ENCODE data around the gene BCL7C.
"Not testable (repeated sequence)": the region's sequence is repeated elsewhere in the genome, so short reads cannot be mapped to it uniquely, and the experiment has no call there.

Gene BCL7C

DNA sequence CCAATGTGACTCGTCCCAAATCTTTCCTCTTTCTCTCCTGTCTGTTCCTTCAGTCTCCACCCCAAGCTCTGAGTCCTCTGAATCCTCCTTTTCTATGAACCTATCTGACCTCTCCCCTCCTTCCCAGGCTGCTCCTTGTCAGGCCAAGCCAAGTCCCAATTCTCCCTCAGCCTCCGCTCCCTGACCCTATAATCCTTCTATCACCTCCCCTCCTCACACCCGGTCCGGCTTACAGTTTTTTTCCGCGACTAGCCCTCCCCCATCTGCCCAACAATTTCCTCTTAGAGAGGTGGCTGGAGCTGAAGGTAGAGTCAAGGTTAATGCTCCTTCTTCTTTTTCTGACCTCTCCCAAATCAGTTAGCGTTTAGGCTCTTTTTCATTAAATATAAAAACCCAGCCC is 33.1 kb downstream of the BCL7C start:
- DNase-seq = not testable (repeated sequence)

DNA sequence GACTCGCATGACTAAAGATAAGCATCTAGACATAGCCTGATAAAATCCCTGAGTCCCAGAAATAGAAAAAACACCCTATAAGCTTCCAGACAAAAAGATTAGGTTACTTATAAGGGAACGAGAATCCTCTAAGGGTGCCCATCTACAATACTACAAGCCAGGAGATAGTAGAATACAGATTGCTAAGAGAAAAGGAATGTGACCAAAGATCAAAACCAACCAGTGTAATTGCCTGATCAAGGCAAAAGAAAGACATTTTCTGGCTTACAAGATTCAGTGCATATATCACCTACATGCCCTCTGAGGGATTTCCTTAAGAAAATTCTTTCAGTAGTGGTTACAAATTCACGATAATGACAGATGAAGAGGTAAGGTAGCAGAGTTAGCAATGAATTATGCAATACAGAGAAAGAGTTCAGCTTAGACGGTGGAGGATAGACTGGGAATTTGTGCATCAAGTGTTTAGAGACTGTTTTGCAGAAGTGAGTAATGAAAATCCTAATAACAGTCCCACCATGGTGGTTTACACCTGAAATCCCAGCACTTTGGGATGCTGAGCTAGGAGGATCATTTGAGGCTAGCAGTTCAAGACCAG is 35.0 kb downstream of the BCL7C start:
- no peak for DNase-seq

DNA sequence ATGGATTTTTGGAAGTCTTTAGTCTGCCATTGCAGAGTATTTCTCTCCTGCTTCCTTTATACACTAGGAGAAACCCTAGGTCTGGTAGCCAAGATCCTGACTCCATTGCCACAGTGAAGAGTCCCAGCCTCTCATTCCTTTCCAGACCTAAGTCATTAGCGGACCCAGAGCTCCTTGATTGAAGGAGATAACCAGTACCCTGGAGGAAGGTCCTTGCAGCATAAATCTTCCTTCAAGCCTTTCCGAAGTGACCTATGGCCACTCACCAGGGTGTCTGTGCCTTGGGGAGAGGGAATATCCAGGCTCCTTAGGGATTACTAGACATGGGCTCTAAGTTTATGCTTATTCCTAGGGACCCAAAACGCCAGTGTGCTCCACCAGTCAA is 35.8 kb downstream of the BCL7C start:
- DNase-seq = no peak

DNA sequence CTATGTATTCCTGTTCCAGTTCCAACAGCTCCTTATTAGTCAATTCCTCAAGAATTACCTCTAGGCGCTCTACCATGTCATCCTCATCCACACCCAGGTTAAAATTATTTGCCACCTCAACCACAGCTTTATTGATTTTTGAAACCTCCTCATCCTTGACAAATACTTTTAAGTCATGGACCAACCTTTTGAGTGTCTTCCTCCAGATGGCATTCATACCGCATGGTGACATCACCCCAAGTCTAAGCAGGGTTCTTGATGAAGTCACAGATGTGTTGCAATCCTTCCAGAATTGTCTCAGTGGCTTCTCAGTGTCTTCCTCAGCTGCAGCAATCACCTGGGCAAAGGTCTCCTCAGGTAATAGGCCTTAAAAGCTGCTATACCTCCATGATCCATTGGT is 40.1 kb downstream of the BCL7C start:
- no peak for DNase-seq

DNA sequence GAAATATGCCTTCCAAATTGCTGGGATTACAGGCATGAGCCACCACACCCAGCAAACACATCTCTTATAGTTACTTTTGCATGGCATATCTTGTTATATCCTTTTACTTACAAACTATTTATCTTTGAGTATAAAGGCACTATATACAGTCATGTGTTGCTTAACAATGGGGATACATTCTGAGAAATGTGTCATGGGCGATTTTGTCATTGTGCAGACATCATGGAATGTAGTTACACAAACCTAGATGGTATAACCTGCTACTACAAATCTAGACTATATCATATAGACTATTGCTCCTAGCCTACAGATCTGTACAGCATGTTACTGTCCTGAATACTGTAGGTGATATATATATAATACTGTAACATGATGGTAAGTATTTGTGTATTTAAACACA is 43.6 kb downstream of the BCL7C start:
- DNase-seq = no peak

DNA sequence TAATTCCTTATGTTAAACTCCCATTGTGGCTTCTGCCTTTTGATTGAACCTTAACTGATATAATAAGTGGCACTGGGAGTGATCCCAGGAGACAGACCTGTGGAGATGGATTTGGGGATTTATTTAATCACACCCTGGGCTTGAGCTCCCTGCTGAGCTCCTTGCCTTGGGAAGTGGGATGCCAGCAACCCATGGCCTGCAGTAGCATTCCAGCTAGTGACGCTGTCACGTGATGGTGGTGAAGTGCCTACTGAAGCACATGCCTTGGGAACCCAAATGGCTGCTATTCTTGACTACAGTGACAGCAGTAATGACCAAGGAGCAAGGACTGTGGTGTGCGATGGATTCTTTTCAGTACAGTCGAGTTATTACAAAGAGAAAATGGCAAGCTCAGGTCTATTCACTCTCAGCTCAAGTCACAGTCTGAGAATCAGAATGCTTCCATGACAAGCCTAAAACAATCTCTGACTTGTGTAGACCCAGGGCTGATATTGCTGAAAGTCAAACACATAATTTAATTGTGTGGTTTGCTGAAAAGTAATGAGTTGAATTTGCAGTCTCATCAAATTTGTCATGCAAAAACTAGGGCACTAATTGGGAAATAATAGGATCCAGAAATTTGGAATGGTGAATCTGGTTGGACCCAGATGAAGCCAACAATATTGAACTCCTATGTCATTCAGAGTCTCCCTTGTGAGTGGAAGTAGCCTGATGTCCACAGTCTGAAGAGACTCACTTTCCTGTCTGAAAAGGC is 47.1 kb downstream of the BCL7C start:
- DNase-seq = no peak

DNA sequence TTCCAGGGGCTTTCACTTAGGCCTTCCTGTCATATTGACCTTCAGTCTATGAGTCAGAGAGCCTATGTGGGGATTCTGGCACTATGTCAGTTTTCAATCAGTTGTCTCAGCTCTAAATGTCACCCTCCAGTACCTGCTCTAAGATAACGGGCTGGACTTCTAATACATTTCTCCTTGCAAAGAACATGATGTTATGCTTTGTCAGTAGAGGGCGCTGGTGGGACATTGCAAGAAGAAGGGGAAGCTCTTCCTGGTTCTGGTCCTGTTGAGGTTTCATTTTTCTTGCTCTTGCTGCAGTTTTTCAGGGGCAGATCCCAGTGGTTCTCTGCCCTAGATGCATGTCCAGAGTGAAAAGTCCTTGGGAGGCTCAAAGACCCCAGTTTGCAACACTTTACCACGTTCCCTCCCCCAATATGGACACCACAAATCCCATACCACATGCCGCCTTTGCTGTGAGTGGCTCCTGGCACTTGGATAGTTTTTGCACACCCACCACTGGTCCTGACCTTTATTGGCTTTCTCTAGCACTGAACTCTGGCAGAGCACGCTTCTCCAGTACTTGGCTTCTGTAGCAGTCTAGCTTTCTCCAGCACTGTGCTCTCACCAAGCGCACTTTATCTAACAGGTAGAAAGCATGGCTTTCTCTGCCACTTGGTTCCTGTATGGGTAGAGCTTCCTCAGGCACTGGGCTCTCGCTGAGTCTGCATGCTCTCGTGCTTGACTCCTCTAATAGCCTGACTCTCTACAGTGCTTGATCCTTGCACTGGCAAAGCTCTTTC is 49.0 kb downstream of the BCL7C start:
- DNase-seq = peak; percentile 71 to 78

DNA sequence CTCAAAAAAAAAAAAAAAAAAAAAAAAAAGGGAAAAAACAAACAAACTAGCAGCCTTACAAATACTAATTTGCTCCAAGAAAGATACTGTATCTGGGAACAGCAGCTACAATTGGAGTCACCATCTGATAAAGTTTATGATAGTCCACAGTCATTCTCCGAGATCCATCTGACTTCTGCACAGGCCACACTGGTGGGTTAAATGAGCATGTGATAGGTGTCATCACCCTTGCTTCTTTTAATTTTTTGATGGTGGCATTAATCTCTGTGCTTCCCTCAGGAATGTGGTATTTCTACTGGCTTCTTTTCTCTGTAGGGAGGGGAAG is 49.6 kb downstream of the BCL7C start:
- no peak for DNase-seq

DNA sequence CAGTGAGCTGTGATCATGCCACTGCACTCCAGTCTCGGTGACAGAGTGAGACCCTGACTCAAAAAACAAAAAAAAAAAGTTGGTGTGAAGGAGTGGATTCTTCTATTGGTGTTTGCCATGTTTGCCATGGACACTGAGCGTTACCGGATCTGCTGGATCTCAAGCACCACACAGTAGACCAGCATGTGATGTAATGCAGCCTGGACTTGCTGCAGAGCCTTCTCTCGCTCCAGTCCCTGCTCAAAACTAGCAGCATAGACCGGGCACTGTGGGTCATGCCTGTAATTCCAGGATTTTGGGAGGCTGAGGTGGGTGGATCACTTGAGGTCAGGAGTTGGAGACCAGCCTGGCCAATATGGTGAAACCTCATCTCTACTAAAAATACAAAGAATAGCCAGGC is 50.4 kb downstream of the BCL7C start:
- no peak for DNase-seq

DNA sequence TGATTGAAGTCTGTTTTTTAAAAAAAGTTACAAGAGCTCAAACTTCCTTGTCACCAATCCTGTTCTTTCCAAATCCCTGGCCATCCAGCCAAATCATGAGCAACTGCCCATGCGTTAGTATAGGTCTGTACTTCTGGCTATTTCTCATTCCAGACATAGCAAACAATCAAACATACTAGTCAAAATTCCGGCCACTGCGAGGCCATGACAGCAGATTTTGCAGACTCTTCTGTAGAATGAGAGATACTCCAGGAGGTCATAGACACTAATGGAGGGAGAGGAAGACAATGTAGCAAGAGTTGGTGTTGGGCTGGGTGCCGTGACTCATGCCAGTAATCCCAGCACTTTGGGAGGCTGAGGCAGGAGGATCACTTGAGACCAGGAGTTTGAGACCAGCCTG is 50.9 kb downstream of the BCL7C start:
- DNase-seq = no peak

DNA sequence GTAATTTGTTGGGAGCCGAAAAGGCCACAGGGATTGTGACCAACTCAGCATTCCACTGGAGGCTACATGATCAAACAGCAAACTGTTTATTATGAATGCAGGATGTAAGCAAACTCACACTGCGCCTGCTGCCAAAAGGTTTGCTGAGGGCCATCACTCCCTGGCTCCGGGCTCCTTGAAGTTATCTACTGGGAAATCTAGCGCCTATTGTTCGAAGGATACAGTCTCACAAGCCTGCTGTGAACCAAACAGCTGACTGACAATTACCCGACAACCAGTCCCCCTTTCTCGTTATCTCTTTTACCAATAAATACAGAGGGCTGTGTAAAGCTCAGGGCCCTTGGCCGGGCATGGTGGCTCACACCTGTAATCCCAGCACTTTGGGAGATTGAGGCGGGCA is 52.5 kb downstream of the BCL7C start:
- DNase-seq = no peak

DNA sequence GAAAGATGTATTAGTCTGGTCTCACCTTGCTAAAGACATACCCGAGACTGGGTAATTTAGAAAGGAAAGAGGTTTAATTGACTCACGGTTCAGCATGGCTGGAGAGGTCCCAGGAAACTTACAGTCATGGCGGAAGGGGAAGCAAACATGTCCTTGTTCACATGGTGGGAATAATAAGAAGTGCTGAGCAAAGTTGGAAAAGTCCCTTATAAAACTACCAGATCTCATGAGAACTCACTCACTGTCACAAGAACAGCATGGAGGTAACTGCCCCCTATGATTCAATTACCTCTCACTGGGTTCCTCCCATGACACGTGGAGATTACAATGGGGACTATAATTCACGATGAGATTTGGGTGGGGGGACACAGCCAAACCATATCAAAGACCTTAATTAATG is 53.3 kb downstream of the BCL7C start:
- DNase-seq = no peak

DNA sequence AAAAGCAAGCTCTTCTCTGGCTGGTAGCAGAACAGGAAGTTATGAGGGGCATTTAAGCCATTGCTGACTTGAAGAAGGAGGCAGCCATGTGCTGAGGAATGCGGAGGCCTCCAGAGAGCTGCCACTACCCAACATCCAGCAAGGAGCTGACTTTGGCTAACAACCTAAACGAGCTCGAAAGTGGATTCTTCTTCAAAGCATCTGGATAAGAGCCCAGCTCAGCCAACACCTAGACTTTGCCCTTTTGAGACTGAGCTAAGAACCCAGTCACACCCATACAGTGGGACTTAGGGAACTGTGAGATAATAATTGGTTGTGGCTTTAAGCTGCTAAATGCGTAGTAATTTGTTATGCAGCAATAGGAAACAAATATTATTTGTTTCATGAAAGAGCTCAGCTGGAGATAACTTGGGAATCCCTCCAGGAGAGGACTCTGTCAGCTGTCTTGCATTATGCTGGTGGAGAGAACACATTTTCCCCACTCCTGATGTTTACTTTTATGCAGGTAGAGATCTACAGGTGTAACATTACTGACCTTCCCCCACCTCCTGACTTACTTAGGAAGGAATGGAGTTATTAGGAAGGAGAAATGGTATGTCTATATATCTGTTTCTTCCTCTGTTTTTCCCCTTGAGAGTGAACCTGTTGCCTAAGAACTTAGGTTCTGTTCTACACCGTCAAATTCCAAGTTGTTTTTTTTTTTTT is 54.2 kb downstream of the BCL7C start:
- no peak for DNase-seq

DNA sequence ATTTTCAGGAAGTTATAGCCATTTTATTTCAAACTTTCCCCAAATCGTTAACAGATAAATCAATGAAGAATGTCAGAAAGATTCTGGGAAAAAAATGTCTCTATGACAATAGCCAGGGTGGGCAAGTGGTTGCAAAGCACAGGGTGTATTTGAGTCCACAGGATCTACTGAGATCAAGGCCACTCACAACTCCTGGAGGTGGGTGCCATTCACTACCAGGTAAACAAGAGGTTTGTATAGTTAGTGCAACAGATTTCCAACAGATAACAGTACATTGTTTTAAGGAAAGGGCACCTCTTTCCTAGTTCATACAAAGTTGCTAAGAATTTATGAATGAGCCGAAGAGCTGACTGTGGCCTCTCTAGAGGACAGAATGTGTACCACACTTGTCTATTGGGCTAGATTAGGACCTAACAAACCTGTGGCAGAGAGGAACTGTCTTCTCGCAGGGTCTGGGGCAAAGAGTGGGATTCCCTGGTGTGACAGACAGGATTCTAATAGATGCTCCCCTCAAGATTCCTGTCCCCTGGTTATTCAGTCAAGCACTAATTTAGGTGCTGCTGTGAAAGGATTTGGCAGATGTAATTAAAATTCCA is 54.9 kb downstream of the BCL7C start:
- DNase-seq = no peak

DNA sequence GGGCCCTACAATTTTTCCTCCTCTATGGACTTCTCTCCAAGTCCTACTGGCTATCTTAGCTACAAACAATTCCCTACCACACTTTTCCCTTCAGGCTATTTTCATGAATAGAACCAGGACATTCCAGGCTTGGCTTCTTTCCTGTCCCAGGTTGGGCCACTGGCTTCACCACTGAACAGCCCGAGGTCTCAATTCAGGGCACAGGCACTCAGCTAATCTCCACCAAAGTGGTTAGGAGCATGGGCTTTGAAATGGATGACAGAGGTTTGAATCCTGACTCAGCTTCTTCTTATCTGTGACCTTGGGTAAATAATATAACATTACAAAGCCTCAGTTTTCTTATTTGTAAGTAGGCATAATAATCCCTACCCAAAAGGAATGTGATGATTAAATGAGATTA is 56.0 kb downstream of the BCL7C start:
- no peak for DNase-seq
